ENCODE measurements around the gene PRKCA. TPM values are rescaled to one million over a fixed set of nuclear protein-coding genes. Genes with fewer than 3 reads are reported as not detected.

PRKCA gene
- total RNA-seq: 10 to 100 TPM in 1 of 4 donors, 1 to 10 TPM in 3; 3.9 to 12.1 (median 7.0) TPM

- no peak for TF ChIP-seq CTCF (IDR thresholded peaks at IDR 0.05; ENCODE audit: low read depth)
Observed at GRCh38 chr17:66301864-66302741, at the start of gene PRKCA. Gene PRKCA, plus strand, starts transcription at chr17:66302613.

DNA sequence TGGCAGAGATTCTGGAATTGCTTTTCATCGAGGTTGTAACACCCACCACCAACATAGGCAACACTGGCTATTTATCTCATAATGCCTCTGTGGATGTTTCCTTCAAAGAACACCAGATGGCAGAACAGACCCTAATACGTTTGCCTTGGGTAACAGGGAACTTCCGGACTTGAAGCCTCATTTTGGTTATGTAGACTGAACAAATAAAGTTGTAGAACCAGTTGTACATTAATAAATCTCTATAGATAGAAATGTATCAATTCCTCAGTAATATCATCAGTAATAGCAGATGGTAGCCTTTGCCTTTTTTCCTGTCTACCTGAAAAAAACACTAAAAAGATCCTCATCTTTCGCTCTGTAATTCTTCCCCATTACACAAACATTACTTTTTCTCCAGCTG lies 47.3 kb upstream of the PRKCA start:
- no peak for TF ChIP-seq CTCF (IDR thresholded peaks at IDR 0.05; ENCODE audit: low read depth)

DNA sequence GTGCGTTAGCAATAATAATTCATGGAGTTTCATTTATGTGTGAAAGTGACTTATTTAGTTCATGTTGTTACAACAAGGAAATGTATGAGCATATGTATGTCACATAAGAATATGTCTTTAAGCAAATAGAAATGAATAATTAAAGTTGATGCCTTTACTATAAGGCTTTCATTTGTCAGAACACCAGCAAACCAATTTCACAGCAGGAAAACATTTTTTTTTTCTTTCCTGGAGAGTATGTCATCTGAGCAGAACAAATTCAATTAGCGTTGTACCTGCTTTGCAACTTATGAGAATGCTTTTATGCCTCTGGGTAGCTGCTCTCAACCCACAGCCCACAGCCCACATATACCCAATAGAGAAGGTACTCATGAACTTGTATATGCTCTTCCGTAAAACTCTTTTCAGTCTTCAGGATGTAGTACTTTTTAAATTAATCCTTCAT lies 46.9 kb upstream of the PRKCA start:
- no peak for TF ChIP-seq CTCF (IDR thresholded peaks at IDR 0.05; ENCODE audit: low read depth)

DNA sequence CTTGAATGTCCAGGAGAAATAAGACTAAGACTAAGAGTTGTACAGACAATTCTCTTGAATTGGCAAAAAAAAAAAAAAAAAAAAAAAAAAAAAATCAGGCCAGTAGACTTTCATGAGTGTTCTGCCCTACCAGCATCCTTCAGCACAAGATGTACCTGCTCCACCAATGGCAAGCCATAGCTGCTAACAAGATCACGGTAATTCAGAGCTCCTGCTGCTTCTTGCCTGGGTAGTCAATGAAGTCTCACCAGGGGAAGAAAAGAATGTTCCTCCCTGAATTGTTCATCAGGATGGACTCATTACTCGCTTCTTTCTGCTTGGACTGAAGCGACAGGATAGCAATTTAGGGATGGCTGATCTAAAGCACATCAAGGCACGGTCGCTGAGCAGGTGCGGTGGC lies 42.1 kb upstream of the PRKCA start:
- no peak for TF ChIP-seq CTCF (IDR thresholded peaks at IDR 0.05; ENCODE audit: low read depth)

GRCh38 chr17:66260688-66261087 lies 41.7 kb upstream of the PRKCA start:
- TF ChIP-seq CTCF (IDR thresholded peaks at IDR 0.05; ENCODE audit: low read depth): no peak

DNA sequence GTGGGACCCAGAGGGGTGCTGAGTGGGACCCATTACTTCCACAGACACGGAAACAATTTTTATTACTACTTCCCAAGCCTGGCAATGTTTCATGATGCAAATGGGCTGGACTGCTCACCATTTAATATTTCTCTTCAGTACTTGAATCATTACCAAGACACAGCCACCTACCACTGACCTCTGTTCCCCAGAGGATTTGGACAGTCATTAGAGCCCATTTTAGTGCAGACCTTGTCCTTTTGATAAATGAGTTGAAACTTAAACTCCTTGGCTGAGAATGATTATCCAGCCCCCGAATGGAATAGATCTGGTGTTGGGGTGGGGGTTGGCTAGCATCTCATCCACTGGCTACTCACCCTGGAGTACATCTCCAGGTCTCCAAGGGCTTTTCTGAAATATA lies 39.6 kb upstream of the PRKCA start:
- no peak for TF ChIP-seq CTCF (IDR thresholded peaks at IDR 0.05; ENCODE audit: low read depth)

GRCh38 chr17:66264696-66265095 lies 37.7 kb upstream of the PRKCA start:
- TF ChIP-seq CTCF (IDR thresholded peaks at IDR 0.05; ENCODE audit: low read depth): no peak
